Cardiac fibroblast (primary cell): ENCODE data around the gene POU5F1.
"Not testable (repeated sequence)": the region's sequence is repeated elsewhere in the genome, so short reads cannot be mapped to it uniquely, and the experiment has no call there.

ENCODE experiments used
- DNase-seq, 2 donors: peaks; one replicate each; pipeline versions ENCODE4 v3.0.0 to v3.0.0-alpha.2; 2010; ENCODE audit warnings: low read depth in 2 of 2
- H3K4me3 ChIP-seq, 2 donors: replicated peaks in 1 of 2; 1 replicate in 1 of 2; 2 replicates in 1 of 2; pipeline ENCODE4 v1.5.1; 2011; ENCODE audit warnings: low read depth in 2 of 2, low read length in 2 of 2, mild to moderate bottlenecking in 2 of 2, moderate library complexity in 1 of 2
- CTCF ChIP-seq: IDR thresholded peaks from one replicate; pipeline ENCODE4 v1.5.1; 2011; ENCODE audit warnings: low read depth, mild to moderate bottlenecking, low read length, inconsistent platforms

Gene POU5F1

GRCh38 chr6:31168606-31169005, 1.9 kb downstream of the POU5F1 start:
- H3K4me3 ChIP-seq: no peak overlapping the region
- no peak for DNase-seq
- TF ChIP-seq CTCF: no peak

- no peak for DNase-seq
- no peak for TF ChIP-seq CTCF
- H3K4me3 ChIP-seq: no peak overlapping the region
These were observed 4.5 kb downstream of the POU5F1 start for GRCh38 chr6:31165986-31166385.

- H3K4me3 ChIP-seq, DNase-seq: not testable (repeated sequence)
These were observed 5.2 kb downstream of the POU5F1 start for GRCh38 chr6:31165064-31165832.

GRCh38 chr6:31164475-31165063, 5.9 kb downstream of the POU5F1 start:
- not testable (repeated sequence) for H3K4me3 ChIP-seq, DNase-seq

- H3K4me3 ChIP-seq: no peak overlapping the region
- TF ChIP-seq CTCF: no peak
- DNase-seq: peak; percentile 19 to 31
These were observed 6.6 kb downstream of the POU5F1 start for GRCh38 chr6:31163922-31164321.

- no peak overlapping the region for H3K4me3 ChIP-seq
- no peak for DNase-seq
- no peak for TF ChIP-seq CTCF
These were observed 7.9 kb downstream of the POU5F1 start for GRCh38 chr6:31162463-31163165.

GRCh38 chr6:31161216-31162126, 9.0 kb downstream of the POU5F1 start:
- TF ChIP-seq CTCF: no peak

More at GRCh38 chr6:31161216-31162126, 9.0 kb downstream of the POU5F1 start:
- DNase-seq: no peak
- no peak overlapping the region for H3K4me3 ChIP-seq
